Lower lobe of right lung (tissue), 2 donors: ENCODE data around the gene MOXD1. TPM values are rescaled to one million over a fixed set of nuclear protein-coding genes. Genes with fewer than 3 reads are reported as not detected.

Experiments
- ATAC-seq, 2 donors: fragments of 200-7000 bp; cut with Tn5 transposase; one replicate each; pipeline ENCODE4 v1.9.1; 2020 to 2022; ENCODE audit warnings: mild to moderate bottlenecking in 2 of 2, moderate library complexity in 2 of 2
- DNase-seq: peaks from one replicate; pipeline ENCODE4 v3.0.0-alpha.2; 2020
- H3K27ac ChIP-seq: fragments of 200-600 bp; one replicate; pipeline ENCODE4 v1.8.0; 2022
- H3K27me3 ChIP-seq: fragments of 200-600 bp; one replicate; pipeline ENCODE4 v1.8.0; 2022; ENCODE audit warnings: low read depth
- H3K36me3 ChIP-seq: fragments of 200-600 bp; one replicate; pipeline ENCODE4 v1.8.0; 2022; ENCODE audit warnings: mild to moderate bottlenecking
- H3K4me1 ChIP-seq: fragments of 200-600 bp; one replicate; pipeline ENCODE4 v1.8.0; 2022
- H3K4me3 ChIP-seq: fragments of 200-600 bp; one replicate; pipeline ENCODE4 v1.8.0; 2022; ENCODE audit warnings: mild to moderate bottlenecking
- H3K9me3 ChIP-seq: fragments of 200-600 bp; one replicate; pipeline ENCODE4 v1.8.0; 2022
- intact Hi-C: fragments of 100-400 bp; cut with DNase I; formaldehyde crosslinking; loops from one replicate; pipeline ENCODE4 v1.11.0; 2022
- total RNA-seq: library from RNA; stranded (reverse); fragmentation: NEBNext Ultra II Directional; extraction: Animal tissue kit (Norgen Biotek cat#: 25700); gene quantifications from one replicate; pipeline ENCODE4 v1.2.1, GENCODE V29; 2021
- TF ChIP-seq, protein P1 (sequence below): fragments of 200-600 bp; IDR thresholded peaks from one replicate; pipeline ENCODE4 v1.8.0; 2022; ENCODE audit warnings: antibody characterized with exemption, mild to moderate bottlenecking
- donor health status: DM: no; HTN: yes; CAD: no; lungs with severe emphysema.

MOXD1 gene
- total RNA-seq, 1 donor from 2014 or later: 13.4 TPM

DNA sequence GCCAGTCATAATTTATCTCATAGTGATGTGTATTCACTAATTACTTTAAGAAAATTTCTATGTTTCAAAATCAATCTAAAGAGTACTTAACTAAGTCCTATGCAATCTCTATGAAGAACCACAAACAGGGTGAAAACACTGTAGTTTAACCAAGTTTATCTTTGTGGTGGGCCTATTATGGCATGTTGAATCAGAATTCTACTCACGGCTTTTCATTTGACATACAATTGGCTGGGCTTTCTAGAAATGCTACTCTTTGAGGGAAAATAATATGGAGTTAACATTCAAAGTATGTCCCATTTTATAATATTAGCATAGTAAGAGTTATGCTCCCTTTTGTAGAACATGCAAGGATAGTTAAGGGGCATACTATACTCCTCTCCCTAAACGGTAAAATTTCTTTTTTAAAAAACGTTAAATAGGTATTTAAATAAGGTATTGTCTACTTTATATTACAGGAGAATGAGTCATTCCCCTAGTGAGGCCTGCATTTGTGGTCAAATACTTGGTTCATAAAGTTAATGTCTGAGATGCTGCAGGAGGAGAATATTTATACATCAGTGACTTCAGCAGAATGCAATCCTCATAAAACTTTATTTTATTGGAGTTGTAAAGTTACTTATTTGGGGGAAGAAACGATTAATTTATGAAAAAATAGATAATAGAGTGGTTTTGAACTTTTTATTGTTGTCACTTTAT, 1.8 kb downstream of the MOXD1 start:
- no peak for ATAC-seq
- H3K27ac ChIP-seq: no peak overlapping the region
- H3K9me3 ChIP-seq: peaks cover 11% of the 10 kb centered on the region
- H3K36me3 ChIP-seq: no peaks in the 10 kb centered on the region
- peaks cover 10% of the 10 kb centered on the region for H3K4me1 ChIP-seq
- intact Hi-C loops: no loop called here
- no peak for DNase-seq
- peaks cover 38% of the 10 kb centered on the region for H3K27me3 ChIP-seq
- peak overlapping the region; percentile 58 for H3K4me3 ChIP-seq
- TF ChIP-seq, protein P1, sequence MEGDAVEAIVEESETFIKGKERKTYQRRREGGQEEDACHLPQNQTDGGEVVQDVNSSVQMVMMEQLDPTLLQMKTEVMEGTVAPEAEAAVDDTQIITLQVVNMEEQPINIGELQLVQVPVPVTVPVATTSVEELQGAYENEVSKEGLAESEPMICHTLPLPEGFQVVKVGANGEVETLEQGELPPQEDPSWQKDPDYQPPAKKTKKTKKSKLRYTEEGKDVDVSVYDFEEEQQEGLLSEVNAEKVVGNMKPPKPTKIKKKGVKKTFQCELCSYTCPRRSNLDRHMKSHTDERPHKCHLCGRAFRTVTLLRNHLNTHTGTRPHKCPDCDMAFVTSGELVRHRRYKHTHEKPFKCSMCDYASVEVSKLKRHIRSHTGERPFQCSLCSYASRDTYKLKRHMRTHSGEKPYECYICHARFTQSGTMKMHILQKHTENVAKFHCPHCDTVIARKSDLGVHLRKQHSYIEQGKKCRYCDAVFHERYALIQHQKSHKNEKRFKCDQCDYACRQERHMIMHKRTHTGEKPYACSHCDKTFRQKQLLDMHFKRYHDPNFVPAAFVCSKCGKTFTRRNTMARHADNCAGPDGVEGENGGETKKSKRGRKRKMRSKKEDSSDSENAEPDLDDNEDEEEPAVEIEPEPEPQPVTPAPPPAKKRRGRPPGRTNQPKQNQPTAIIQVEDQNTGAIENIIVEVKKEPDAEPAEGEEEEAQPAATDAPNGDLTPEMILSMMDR: no peak

DNA sequence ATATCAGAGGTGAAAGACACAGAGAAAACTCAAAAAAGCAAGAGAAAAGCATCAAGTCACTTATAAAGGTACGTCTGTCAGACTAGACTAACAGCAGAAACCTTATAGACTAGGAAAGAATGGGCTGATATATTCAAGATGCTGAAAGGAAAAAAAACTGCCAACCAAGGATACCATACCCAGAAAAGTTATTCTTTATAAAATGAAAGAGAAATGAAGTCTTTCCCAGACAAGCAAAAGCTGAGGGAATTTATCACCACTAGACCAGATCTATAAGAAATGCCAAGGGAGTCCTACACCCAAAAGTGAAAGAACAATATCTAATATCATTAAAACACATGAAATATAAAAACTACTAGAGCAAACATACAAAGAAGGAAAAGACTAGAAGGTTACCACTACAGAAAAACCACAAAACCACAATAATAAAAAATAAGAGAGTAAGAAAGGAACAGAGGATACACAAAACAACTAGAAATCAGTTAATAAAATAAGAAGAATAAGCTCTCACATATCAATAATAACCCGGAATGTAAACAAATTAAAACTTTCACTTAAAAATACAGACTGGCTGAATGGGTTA, 6.2 kb downstream of the MOXD1 start:
- DNase-seq (no peak), ATAC-seq (no peak)
- intact Hi-C loops: no loop called here
- H3K9me3 ChIP-seq: peaks cover 13% of the 10 kb centered on the region
- peaks cover 8% of the 10 kb centered on the region for H3K27me3 ChIP-seq
- TF ChIP-seq, protein P1: no peak
- no peak overlapping the region for H3K27ac ChIP-seq
- H3K4me3 ChIP-seq: no peak overlapping the region
- no peaks in the 10 kb centered on the region for H3K4me1 ChIP-seq
- H3K36me3 ChIP-seq: no peaks in the 10 kb centered on the region

DNA sequence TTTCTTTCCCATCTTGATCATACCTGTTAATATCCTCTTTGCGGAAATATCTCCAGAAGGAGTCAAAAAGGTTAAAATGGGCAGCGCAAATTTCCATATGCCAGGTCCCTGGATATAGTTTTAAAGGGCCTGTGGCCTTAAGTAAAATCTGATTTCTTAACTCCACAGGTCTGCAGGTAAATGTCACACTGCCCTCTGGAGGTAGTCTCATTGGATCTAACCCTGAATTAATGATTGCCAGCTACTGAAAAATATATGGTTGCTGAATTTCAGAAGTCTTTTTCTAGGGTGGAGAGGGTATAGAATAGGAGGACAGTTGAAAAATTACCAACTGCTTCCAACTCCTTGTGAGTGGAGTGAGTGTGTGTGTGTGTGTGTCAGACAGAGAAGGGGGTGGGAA, 8.5 kb downstream of the MOXD1 start:
- Histone ChIP-seq H3K27ac (no peak overlapping the region), H3K9me3 (peaks cover 13% of the 10 kb centered on the region), H3K4me3 (no peak overlapping the region), H3K36me3 (no peaks in the 10 kb centered on the region), H3K4me1 (no peaks in the 10 kb centered on the region), H3K27me3 (no peaks in the 10 kb centered on the region)
- TF ChIP-seq, protein P1: no peak
- intact Hi-C loops: no loop called here
- ATAC-seq (no peak), DNase-seq (no peak)

DNA sequence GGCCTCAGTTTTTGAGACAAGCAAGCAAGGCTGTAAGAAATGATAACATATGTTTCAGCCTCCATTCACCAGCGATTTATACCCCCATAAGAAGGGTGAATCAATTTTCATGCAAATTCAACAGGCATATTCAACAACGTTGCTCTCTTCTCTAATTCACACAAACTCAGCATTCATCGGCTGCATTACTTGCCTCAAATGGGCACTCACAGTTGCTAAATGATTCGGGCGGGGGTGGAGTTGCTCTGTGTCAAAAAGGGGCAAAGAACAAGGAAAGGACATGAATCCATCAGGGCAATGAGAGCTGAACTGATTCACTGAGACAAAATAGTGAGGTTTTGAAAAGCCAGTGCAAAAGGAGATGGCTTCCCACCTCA, 9.0 kb downstream of the MOXD1 start:
- Histone ChIP-seq H3K9me3 (peaks cover 13% of the 10 kb centered on the region), H3K36me3 (no peaks in the 10 kb centered on the region), H3K4me1 (no peaks in the 10 kb centered on the region), H3K27ac (no peak overlapping the region), H3K4me3 (no peak overlapping the region), H3K27me3 (no peaks in the 10 kb centered on the region)
- DNase-seq (no peak), ATAC-seq (no peak)
- intact Hi-C loops: no loop called here
- TF ChIP-seq, protein P1: no peak

DNA sequence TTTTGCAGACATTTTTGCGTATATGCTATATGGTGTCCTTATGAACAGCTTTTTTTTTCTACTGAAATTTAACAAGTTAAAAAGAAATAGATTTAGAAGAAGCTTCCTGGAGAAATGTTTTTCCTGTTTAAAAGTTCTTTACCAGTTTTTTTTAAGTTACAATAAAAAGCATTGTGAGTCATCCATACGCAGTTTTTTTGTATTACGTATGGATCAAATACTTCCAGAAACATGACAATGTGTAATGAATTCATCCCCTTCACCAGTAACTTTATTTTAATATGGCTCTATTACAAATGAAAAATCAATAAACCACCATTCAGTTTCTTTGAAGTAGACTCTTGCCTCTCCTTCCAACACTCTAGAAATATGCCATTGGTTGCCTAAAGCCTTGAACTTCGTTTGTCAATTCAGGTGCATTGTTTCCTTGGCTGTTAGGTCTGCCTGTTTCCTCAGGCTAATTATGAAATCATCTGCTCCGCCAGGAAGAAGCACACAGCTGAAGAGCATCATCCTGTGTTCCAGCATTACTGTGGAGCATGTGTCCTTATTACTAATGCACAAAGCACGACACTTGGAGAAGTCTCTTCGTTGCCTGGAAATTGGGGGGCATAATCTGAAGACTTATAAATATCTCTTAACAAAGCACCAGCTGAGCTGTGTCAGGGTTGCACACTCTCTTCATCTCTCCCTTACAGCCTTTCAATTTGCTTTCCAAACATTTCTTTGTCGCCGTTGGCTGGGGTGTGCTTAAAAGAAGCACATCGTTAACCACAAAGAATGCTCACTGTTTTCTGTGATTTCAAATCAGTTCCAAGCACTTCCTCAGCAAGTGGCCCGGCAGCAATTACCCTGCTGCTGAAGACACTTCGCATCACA, 9.6 kb downstream of the MOXD1 start:
- H3K4me3 ChIP-seq: no peak overlapping the region
- DNase-seq (no peak), ATAC-seq (peak; percentile 66 to 83)
- peaks cover 13% of the 10 kb centered on the region for H3K9me3 ChIP-seq
- intact Hi-C loops: no loop called here
- no peak overlapping the region for H3K27ac ChIP-seq
- no peaks in the 10 kb centered on the region for H3K4me1 ChIP-seq
- TF ChIP-seq, protein P1: no peak
- no peaks in the 10 kb centered on the region for H3K36me3 ChIP-seq
- H3K27me3 ChIP-seq: no peaks in the 10 kb centered on the region
